Keratinocyte (primary cell): ENCODE data around the gene NINJ2.

Experiments
- EZH2 ChIP-seq: IDR thresholded peaks from one replicate; pipeline ENCODE4 v1.6.1; 2012; ENCODE audit warnings: inconsistent platforms, mild to moderate bottlenecking, low read length, moderate library complexity
- TF ChIP-seq, protein P1 (sequence below), 3 experiments: IDR thresholded peaks in 1 of 3; conservative IDR thresholded peaks in 1 of 3; optimal IDR thresholded peaks in 1 of 3; 2 replicates in 2 of 3; 3 replicates in 1 of 3; pipeline versions ENCODE3 to v1.5.1; 2011; ENCODE audit warnings: low read length in 3 of 3, mild to moderate bottlenecking in 3 of 3, moderate library complexity in 2 of 3, control low read depth in 1 of 3, inconsistent platforms in 1 of 3; ENCODE audit not compliant: insufficient read depth in 2 of 3; ENCODE audit errors: extremely low read depth in 1 of 3

DNA sequence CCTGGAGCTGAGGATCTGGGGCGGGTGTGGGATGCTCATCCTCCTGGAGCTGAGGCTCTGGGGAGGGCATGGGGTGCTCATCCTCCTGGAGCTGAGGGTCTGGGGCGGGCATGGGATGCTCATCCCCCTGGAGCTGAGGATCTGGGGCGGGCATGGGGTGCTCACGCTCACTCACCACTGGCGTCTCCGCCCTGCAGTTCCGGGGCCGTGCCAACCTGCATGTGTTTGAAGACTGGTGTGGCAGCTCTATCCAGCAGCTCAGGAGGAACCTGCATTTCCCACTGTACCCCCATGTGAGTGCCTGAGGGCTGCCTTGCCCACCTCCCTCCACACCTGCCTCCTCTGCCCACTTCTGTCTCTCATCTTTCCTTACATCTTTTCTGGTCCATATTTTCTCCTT lies 119.1 kb downstream of the NINJ2 start:
- TF ChIP-seq, protein P1, sequence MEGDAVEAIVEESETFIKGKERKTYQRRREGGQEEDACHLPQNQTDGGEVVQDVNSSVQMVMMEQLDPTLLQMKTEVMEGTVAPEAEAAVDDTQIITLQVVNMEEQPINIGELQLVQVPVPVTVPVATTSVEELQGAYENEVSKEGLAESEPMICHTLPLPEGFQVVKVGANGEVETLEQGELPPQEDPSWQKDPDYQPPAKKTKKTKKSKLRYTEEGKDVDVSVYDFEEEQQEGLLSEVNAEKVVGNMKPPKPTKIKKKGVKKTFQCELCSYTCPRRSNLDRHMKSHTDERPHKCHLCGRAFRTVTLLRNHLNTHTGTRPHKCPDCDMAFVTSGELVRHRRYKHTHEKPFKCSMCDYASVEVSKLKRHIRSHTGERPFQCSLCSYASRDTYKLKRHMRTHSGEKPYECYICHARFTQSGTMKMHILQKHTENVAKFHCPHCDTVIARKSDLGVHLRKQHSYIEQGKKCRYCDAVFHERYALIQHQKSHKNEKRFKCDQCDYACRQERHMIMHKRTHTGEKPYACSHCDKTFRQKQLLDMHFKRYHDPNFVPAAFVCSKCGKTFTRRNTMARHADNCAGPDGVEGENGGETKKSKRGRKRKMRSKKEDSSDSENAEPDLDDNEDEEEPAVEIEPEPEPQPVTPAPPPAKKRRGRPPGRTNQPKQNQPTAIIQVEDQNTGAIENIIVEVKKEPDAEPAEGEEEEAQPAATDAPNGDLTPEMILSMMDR (optimal IDR thresholded peaks at IDR 0.05 in 1 of 3, IDR thresholded peaks at IDR 0.05 in 1 of 3, conservative IDR thresholded peaks at IDR 0.05 in 1 of 3; ENCODE audit: extremely low read depth in 1 of 3, insufficient read depth in 2 of 3, low read length in 3 of 3): no peak
- no peak for TF ChIP-seq EZH2
